GM23248 (cell line): ENCODE results near the gene SLC16A8.

ENCODE experiments used
- EZH2 ChIP-seq: fragments of 200-600 bp; sonication (generic); IDR thresholded peaks from 2 replicates; pipeline ENCODE4 v1.6.1; 2018; ENCODE audit warnings: antibody characterized with exemption, mild to moderate bottlenecking; ENCODE audit not compliant: insufficient read depth, poor library complexity, severe bottlenecking
- EZH2phosphoT487 ChIP-seq: fragments of 200-600 bp; sonication (generic); IDR thresholded peaks from 2 replicates; pipeline ENCODE4 v1.6.1; 2018; ENCODE audit warnings: antibody characterized with exemption, moderate library complexity, mild to moderate bottlenecking, low read depth; ENCODE audit not compliant: insufficient read depth

DNA sequence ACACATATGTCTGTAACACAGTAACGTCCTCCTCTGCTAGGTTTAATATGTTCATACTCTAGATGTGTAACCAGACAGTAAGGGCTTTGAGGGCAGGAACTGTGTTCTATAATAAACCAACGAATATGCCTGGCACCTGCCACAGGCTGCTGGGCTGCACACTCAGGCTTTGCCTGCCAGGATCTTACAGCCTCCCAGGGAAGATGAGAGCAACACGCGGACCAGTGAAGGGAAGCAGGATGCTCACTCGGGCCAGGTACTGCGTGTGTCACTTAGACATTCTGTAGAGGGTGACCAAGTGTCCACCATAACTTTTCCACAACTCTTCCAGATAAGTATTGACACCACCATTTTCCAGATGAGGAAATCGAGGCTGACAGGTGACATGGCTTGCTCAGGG, 48.2 kb upstream of the SLC16A8 start:
- TF ChIP-seq EZH2 (no peak), EZH2phosphoT487 (no peak)
